K562 (cell line): ENCODE data around the gene MED16. TPM values are rescaled to one million over a fixed set of nuclear protein-coding genes. Genes with fewer than 3 reads are reported as not detected.

Experiments used
- ATAC-seq: fragments of 200-7000 bp; cut with Tn5 transposase; 3 replicates; pipeline ENCODE4 v1.9.1; 2020; ENCODE audit warnings: moderate library complexity
- BruUV-seq: library from RNA; stranded (reverse); fragments of 400-500 nt; replicated peaks from 2 replicates; lab custom pipeline; 2021; lab: Mats Ljungman, UMichigan
- CTCF ChIA-PET: fragments of 300-600 bp; formaldehyde crosslinking; extraction: SDS; loops from one replicate; lab custom pipeline; 2021; ENCODE audit warnings: low intra/inter-chr PET ratio; lab: Yijun Ruan, JAX
- POLR2A ChIA-PET: fragments of 300-600, 350-650 bp; sonication (Branson Sonifier 250); formaldehyde crosslinking; extraction: SDS; loops from one replicate; lab custom pipeline; 2021; ENCODE audit warnings: antibody characterized with exemption, inconsistent platforms; lab: Yijun Ruan, JAX
- DNase-seq, 4 experiments: peaks; one replicate each; pipeline versions ENCODE4 v3.0.0 to v3.0.0-alpha.2; 2011 to 2018; ENCODE audit warnings: low spot score in 3 of 4, mixed read lengths in 3 of 4; ENCODE audit errors: extremely low read depth in 1 of 4
- FAIRE-seq: peaks from 2 replicates; lab custom pipeline; 2011; peaks lifted over from hg19 to GRCh38; lab: Jason Lieb, UNC
- H2AFZ ChIP-seq: 2 replicates; pipeline ENCODE4 v1.6.0; 2011; ENCODE audit warnings: low read depth, low read length, control low read depth, inconsistent platforms
- H3K27ac ChIP-seq: fragments of 200-600 bp; 3 replicates; pipeline ENCODE4 v1.8.0; 2011; ENCODE audit warnings: low read depth, mild to moderate bottlenecking, control low read depth, inconsistent platforms, low read length, moderate library complexity, mixed read lengths; ENCODE audit errors: extremely low read depth
- H3K27me3 ChIP-seq, 2 experiments: fragments of 300-600 bp in 1 of 2; 2 replicates in 1 of 2; 3 replicates in 1 of 2; pipeline versions ENCODE4 v1.6.0 to v1.8.0; 2011; ENCODE audit warnings: inconsistent platforms in 2 of 2, low read length in 2 of 2, mild to moderate bottlenecking in 1 of 2, mixed read lengths in 1 of 2, moderate library complexity in 1 of 2; ENCODE audit not compliant: control insufficient read depth in 2 of 2, insufficient read depth in 2 of 2
- H3K36me3 ChIP-seq: fragments of 300-600 bp; 3 replicates; pipeline ENCODE4 v1.8.0; 2011; ENCODE audit warnings: mild to moderate bottlenecking, low read length, inconsistent platforms; ENCODE audit not compliant: control insufficient read depth, insufficient read depth
- H3K4me1 ChIP-seq, 2 experiments: fragments of 200-600 bp in 1 of 2; replicated peaks in 1 of 2; 2 replicates in 1 of 2; 3 replicates in 1 of 2; pipeline versions ENCODE4 v1.5.1 to v1.8.0; 2011; ENCODE audit warnings: inconsistent platforms in 2 of 2, low read length in 2 of 2, mild to moderate bottlenecking in 1 of 2, mixed read lengths in 1 of 2, moderate library complexity in 1 of 2; ENCODE audit not compliant: control insufficient read depth in 2 of 2, insufficient read depth in 2 of 2
- H3K4me2 ChIP-seq: 2 replicates; pipeline ENCODE4 v1.6.1; 2011; ENCODE audit warnings: low read length, control low read depth, inconsistent platforms, mixed read lengths; ENCODE audit not compliant: insufficient read depth
- H3K4me3 ChIP-seq: fragments of 200-600 bp; sonication (generic), shearing (Covaris generic); 2 replicates; pipeline ENCODE4 v1.5.1; 2016; ENCODE audit warnings: control low read depth, inconsistent platforms
- H3K79me2 ChIP-seq: fragments of 200-600 bp; 3 replicates; pipeline ENCODE4 v1.8.0; 2011; ENCODE audit warnings: low read length, inconsistent platforms; ENCODE audit not compliant: control insufficient read depth, insufficient read depth
- H3K9ac ChIP-seq, 2 experiments: 2 replicates each; pipeline versions ENCODE4 v1.6.0 to v1.6.1; 2011; ENCODE audit warnings: low read depth in 2 of 2, low read length in 2 of 2, control low read depth in 1 of 2, inconsistent platforms in 1 of 2, mild to moderate bottlenecking in 1 of 2, mixed read lengths in 1 of 2; ENCODE audit not compliant: insufficient read depth in 1 of 2
- H3K9me1 ChIP-seq: one replicate; pipeline ENCODE4 v1.6.0; 2011; ENCODE audit warnings: inconsistent platforms, mild to moderate bottlenecking, low read length, moderate library complexity; ENCODE audit not compliant: control insufficient read depth, insufficient read depth
- H3K9me3 ChIP-seq: replicated peaks from 2 replicates; pipeline ENCODE4 v1.5.1; 2011; ENCODE audit warnings: low read depth, low read length, inconsistent platforms; ENCODE audit not compliant: control insufficient read depth, insufficient read depth
- H4K20me1 ChIP-seq: replicated peaks from 2 replicates; pipeline ENCODE4 v1.6.1; 2011; ENCODE audit warnings: low read length, inconsistent platforms, mixed read lengths; ENCODE audit not compliant: control insufficient read depth, insufficient read depth
- CTCFL ChIP-seq: IDR thresholded peaks from 2 replicates; pipeline ENCODE4 v1.6.1; 2011; ENCODE audit warnings: borderline replicate concordance, low read depth, mild to moderate bottlenecking, moderate library complexity, low read length; ENCODE audit not compliant: insufficient read depth, poor library complexity, severe bottlenecking
- HNRNPL ChIP-seq: fragments of 200-400 bp; formaldehyde crosslinking; IDR thresholded peaks from 2 replicates; pipeline ENCODE4 v1.6.1; 2017; ENCODE audit warnings: low read depth, mild to moderate bottlenecking, low read length
- POLR2G ChIP-seq: fragments of 200-400 bp; formaldehyde crosslinking; IDR thresholded peaks from 2 replicates; pipeline ENCODE4 v1.6.1; 2017; ENCODE audit warnings: low read depth, mild to moderate bottlenecking, antibody characterized with exemption, low read length, moderate library complexity
- RBFOX2 ChIP-seq: fragments of 200-400 bp; formaldehyde crosslinking; IDR thresholded peaks from 2 replicates; pipeline ENCODE4 v1.6.1; 2017; ENCODE audit warnings: low read depth, mild to moderate bottlenecking, low read length, moderate library complexity
- RBM22 ChIP-seq: fragments of 200-400 bp; formaldehyde crosslinking; IDR thresholded peaks from 2 replicates; pipeline ENCODE4 v1.6.1; 2018; ENCODE audit warnings: low read length, low read depth; ENCODE audit not compliant: poor library complexity, severe bottlenecking
- SRSF1 ChIP-seq: fragments of 200-400 bp; formaldehyde crosslinking; IDR thresholded peaks from 2 replicates; pipeline ENCODE4 v1.6.1; 2017; ENCODE audit warnings: mild to moderate bottlenecking, low read depth, low read length, moderate library complexity
- TFAP4 ChIP-seq: sonication (generic); formaldehyde crosslinking; IDR thresholded peaks from 2 replicates; pipeline ENCODE4 v1.8.0; 2022; ENCODE audit warnings: missing genetic modification reagents, mild to moderate bottlenecking, moderate library complexity, borderline replicate concordance
- VEZF1 ChIP-seq: fragments of 200-800 bp; sonication (Bioruptor generic); IDR thresholded peaks from 2 replicates; pipeline ENCODE4 v1.6.1; 2017; ENCODE audit warnings: missing genetic modification characterization, missing compliant biosample characterization
- ZBTB33 ChIP-seq: sonication (generic); formaldehyde crosslinking; IDR thresholded peaks from 2 replicates; pipeline ENCODE4 v1.8.1; 2023; ENCODE audit warnings: mild to moderate bottlenecking, missing genetic modification reagents
- WGBS: fragments of 100-300 bp; shearing (Covaris generic); methylation state at CpG from one replicate; pipeline ENCODE4 v1.1.6; 2016; ENCODE audit warnings: low coverage, mixed read lengths; ENCODE audit not compliant: insufficient coverage; ENCODE audit errors: missing lambda C conversion rate; 5-methylcytosine and 5-hydroxymethylcytosine counted together
- in situ Hi-C: fragments of 300-500 bp; cut with MboI; formaldehyde crosslinking; loops from 4 replicates; pipeline ENCODE4 v1.15.0; 2018; ENCODE audit warnings: inconsistent platforms, mixed read lengths
- intact Hi-C: fragments of 100-400 bp; cut with micrococcal nuclease; formaldehyde crosslinking; loops from 2 replicates; pipeline ENCODE4 v1.14.2; 2022
- polyA plus RNA-seq, 8 experiments: library from polyadenylated mRNA; depleted of rRNA in 4 of 8; stranded (reverse) in 5 of 8; unstranded in 3 of 8; fragments of >200 nt; fragmentation: Nextera tagmentation in 2 of 8; fragmentation: Illumina TruSeq in 1 of 8; extraction: Ambion mirVana in 2 of 8; extraction: Trizol in 1 of 8; gene quantifications; 2 replicates each; pipeline versions ENCODE4 v1.2.1 to v1.2.3, GENCODE V29; 2011 to 2014; ENCODE audit warnings: inconsistent platforms in 1 of 8, missing spikeins in 1 of 8
- total RNA-seq, 7 experiments: library from RNA; depleted of rRNA in 6 of 7; stranded (reverse); fragments of >200 nt in 6 of 7; fragmentation: Illumina TruSeq in 2 of 7; extraction: Trizol in 2 of 7; gene quantifications; 2 replicates each; pipeline versions ENCODE4 v1.2.1 to v1.2.3, GENCODE V29; 2011 to 2021; ENCODE audit warnings: low replicate concordance in 1 of 7

MED16 gene
- total and polyA plus RNA-seq, 9 of the 15 experiments (the other 6 are each of a cell fraction or from before 2014, with no cell fraction given) = 0.89 to 59.9 (median 8.6) TPM

- FAIRE-seq = no peak
These were observed 13.1 kb downstream of the MED16 start for GRCh38 chr19:879711-880438.

More at GRCh38 chr19:879711-880438, 13.1 kb downstream of the MED16 start:
- ATAC-seq (peak; percentile 46), DNase-seq (peak in 1 of 4 experiments; percentile 39)
- H3K27me3 ChIP-seq = no peaks in the 10 kb centered on the region
- TF ChIP-seq HNRNPL = 0 out of 2 replicates have a peak, but pooled peaks have one; percentile 64
- peak; percentile 51 for TF ChIP-seq RBFOX2
- TF ChIP-seq RBM22 = peak; percentile 41
- TF ChIP-seq VEZF1 (CRISPR knock-in tag) = 0 out of 2 replicates have a peak, but pooled peaks have one; percentile 25
- TF ChIP-seq SRSF1 = no peak
- TF ChIP-seq ZBTB33 (CRISPR knock-in tag) = peak; percentile 65; the same call in 1 of the 2 replicates
- TF ChIP-seq POLR2G = peak; percentile 58
- TF ChIP-seq CTCFL = no peak
- TF ChIP-seq TFAP4 (CRISPR knock-in tag) = peak; percentile 48; the same call in 1 of the 2 replicates
- intact Hi-C loops (no loop called here), in situ Hi-C loops (no loop called here)
- no peak overlapping the region for H2AFZ ChIP-seq
- WGBS = 86% methylated on average over 25 of the region's 37 CpGs
- no peak overlapping the region for H3K27ac ChIP-seq
- no peaks in the 10 kb centered on the region; the same call in 1 of the 2 replicates for H4K20me1 ChIP-seq
- no peaks in the 10 kb centered on the region for H3K9me1 ChIP-seq
- BruUV-seq = no TSS peak
- no peak overlapping the region for H3K9ac ChIP-seq
- H3K4me1 ChIP-seq = peaks cover 0 to 42% of the 10 kb centered on the region in 2 experiments; a peak in 2 of 5 replicates
- no peak overlapping the region for H3K4me2 ChIP-seq
- POLR2A ChIA-PET = interaction anchor here (0.6 to 3.1 kb wide), 6 partner anchors 11 to 363 kb away, joined by 3 to 11 read pairs (median 4); partner anchors contain the start of gene PTBP1
- H3K79me2 ChIP-seq = no peaks in the 10 kb centered on the region
- CTCF ChIA-PET = no interaction called here
- H3K4me3 ChIP-seq = no peak overlapping the region
- no peaks in the 10 kb centered on the region for H3K9me3 ChIP-seq
- H3K36me3 ChIP-seq = peaks cover 64% of the 10 kb centered on the region
